ENCODE data around the gene ATG16L1.

The ATG16L1 gene

GRCh38 chr2:233342301-233342700, 90.8 kb downstream of the ATG16L1 start:
- no peaks in the 10 kb centered on the region for H3K36me3 ChIP-seq (ENCODE audit: insufficient read depth, low read length)
- no peaks in the 10 kb centered on the region for H3K79me2 ChIP-seq (ENCODE audit: insufficient read depth, low read length)
- H3K27ac ChIP-seq (ENCODE audit: low read length): no peak overlapping the region
- no peak overlapping the region for H3K4me2 ChIP-seq (ENCODE audit: insufficient read depth, low read length)
- H3K4me1 ChIP-seq (ENCODE audit: insufficient read depth, low read length): no peaks in the 10 kb centered on the region
- no peaks in the 10 kb centered on the region for H3K9me3 ChIP-seq (ENCODE audit: insufficient read depth, low read length, severe bottlenecking)
- no peak overlapping the region for H2AFZ ChIP-seq (ENCODE audit: low read depth, low read length)
- no peaks in the 10 kb centered on the region for H4K20me1 ChIP-seq (ENCODE audit: insufficient read depth, low read length)
- H3K4me3 ChIP-seq (ENCODE audit: low read depth in 1 of 2, low read length in 2 of 2): no peak overlapping the region
- TF ChIP-seq CTCF (IDR thresholded peaks at IDR 0.05; ENCODE audit: borderline replicate concordance, extremely low read depth, low read length, poor library complexity, severe bottlenecking) (no peak), EZH2 (IDR thresholded peaks at IDR 0.05; ENCODE audit: borderline replicate concordance, low read depth, low read length, severe bottlenecking) (no peak)
- no peak overlapping the region for H3K9ac ChIP-seq (ENCODE audit: low read depth, low read length)
- H3K27me3 ChIP-seq (ENCODE audit: insufficient read depth, low read length, poor library complexity): peaks cover 3% of the 10 kb centered on the region
- DNase-seq (no peak), ATAC-seq (ENCODE audit: insufficient read depth, low read depth) (no peak)

GRCh38 chr2:233343171-233343705, 91.8 kb downstream of the ATG16L1 start:
- ATAC-seq (ENCODE audit: insufficient read depth, low read depth) (no peak), DNase-seq (no peak)
- no peak overlapping the region for H3K9ac ChIP-seq (ENCODE audit: low read depth, low read length)
- no peaks in the 10 kb centered on the region for H3K9me3 ChIP-seq (ENCODE audit: insufficient read depth, low read length, severe bottlenecking)
- H3K27me3 ChIP-seq (ENCODE audit: insufficient read depth, low read length, poor library complexity): peaks cover 3% of the 10 kb centered on the region
- H3K4me2 ChIP-seq (ENCODE audit: insufficient read depth, low read length): no peak overlapping the region
- H2AFZ ChIP-seq (ENCODE audit: low read depth, low read length): no peak overlapping the region
- no peak overlapping the region for H3K27ac ChIP-seq (ENCODE audit: low read length)
- no peak overlapping the region for H3K4me3 ChIP-seq (ENCODE audit: low read depth in 1 of 2, low read length in 2 of 2)
- H3K36me3 ChIP-seq (ENCODE audit: insufficient read depth, low read length): no peaks in the 10 kb centered on the region
- no peaks in the 10 kb centered on the region for H3K4me1 ChIP-seq (ENCODE audit: insufficient read depth, low read length)
- no peaks in the 10 kb centered on the region for H3K79me2 ChIP-seq (ENCODE audit: insufficient read depth, low read length)
- TF ChIP-seq EZH2 (IDR thresholded peaks at IDR 0.05; ENCODE audit: borderline replicate concordance, low read depth, low read length, severe bottlenecking): no peak
- TF ChIP-seq CTCF (IDR thresholded peaks at IDR 0.05; ENCODE audit: borderline replicate concordance, extremely low read depth, low read length, poor library complexity, severe bottlenecking): no peak
- no peaks in the 10 kb centered on the region for H4K20me1 ChIP-seq (ENCODE audit: insufficient read depth, low read length)

Measured in DND-41 (cell line).